Midbrain (tissue), 1 donor: ENCODE results near the gene ETFBKMT.
A peak's percentile ranks its signal among the peaks of the same experiment; 100 is the strongest.

Experiments
- DNase-seq: peaks from one replicate; lab custom pipeline; 2025; lab: John Stamatoyannopoulos, UW

The ETFBKMT gene

GRCh38 chr12:31659087-31659942 is at the start of gene ETFBKMT:
ETFBKMT (plus strand) TSS chr12:31659688; CDS start chr12:31661954, 2,266 bp downstream.
- peak; percentile 94 for DNase-seq

GRCh38 chr12:31612819-31613218 is 46.7 kb upstream of the ETFBKMT start:
- no peak for DNase-seq

GRCh38 chr12:31618228-31619025 is 41.1 kb upstream of the ETFBKMT start:
- no peak for DNase-seq

- no peak for DNase-seq
Observed at GRCh38 chr12:31620311-31620710, 39.2 kb upstream of the ETFBKMT start.

GRCh38 chr12:31622038-31622437 is 37.5 kb upstream of the ETFBKMT start:
- DNase-seq, result no peak

- no peak for DNase-seq
Observed at GRCh38 chr12:31626270-31626995, 33.1 kb upstream of the ETFBKMT start.

- DNase-seq, result no peak
Observed at GRCh38 chr12:31627456-31628054, 31.9 kb upstream of the ETFBKMT start.

GRCh38 chr12:31629756-31630732 is 29.4 kb upstream of the ETFBKMT start:
- no peak for DNase-seq

GRCh38 chr12:31631023-31631724 is 28.3 kb upstream of the ETFBKMT start:
- no peak for DNase-seq

- no peak for DNase-seq
Observed at GRCh38 chr12:31631809-31632208, 27.7 kb upstream of the ETFBKMT start.

- no peak for DNase-seq
Observed at GRCh38 chr12:31633464-31633863, 26.0 kb upstream of the ETFBKMT start.

GRCh38 chr12:31634620-31635019 is 24.9 kb upstream of the ETFBKMT start:
- DNase-seq, result no peak

- no peak for DNase-seq
Observed at GRCh38 chr12:31641509-31642090, 17.9 kb upstream of the ETFBKMT start.

GRCh38 chr12:31644536-31644935 is 15.0 kb upstream of the ETFBKMT start:
- DNase-seq, result no peak

GRCh38 chr12:31645924-31646323 is 13.6 kb upstream of the ETFBKMT start:
- no peak for DNase-seq

GRCh38 chr12:31647086-31647491 is 12.4 kb upstream of the ETFBKMT start:
- DNase-seq, result no peak

- no peak for DNase-seq
Observed at GRCh38 chr12:31650918-31651317, 8.6 kb upstream of the ETFBKMT start.

- no peak for DNase-seq
Observed at GRCh38 chr12:31651893-31652521, 7.5 kb upstream of the ETFBKMT start.

- DNase-seq, result no peak
Observed at GRCh38 chr12:31655208-31655607, 4.3 kb upstream of the ETFBKMT start.
